ENCODE measurements around the gene CFAP77. TPM values are rescaled to one million over a fixed set of nuclear protein-coding genes. Genes with fewer than 3 reads are reported as not detected.

Gene CFAP77
- total RNA-seq, 1 donor from 2014 or later = 0.36 TPM

DNA sequence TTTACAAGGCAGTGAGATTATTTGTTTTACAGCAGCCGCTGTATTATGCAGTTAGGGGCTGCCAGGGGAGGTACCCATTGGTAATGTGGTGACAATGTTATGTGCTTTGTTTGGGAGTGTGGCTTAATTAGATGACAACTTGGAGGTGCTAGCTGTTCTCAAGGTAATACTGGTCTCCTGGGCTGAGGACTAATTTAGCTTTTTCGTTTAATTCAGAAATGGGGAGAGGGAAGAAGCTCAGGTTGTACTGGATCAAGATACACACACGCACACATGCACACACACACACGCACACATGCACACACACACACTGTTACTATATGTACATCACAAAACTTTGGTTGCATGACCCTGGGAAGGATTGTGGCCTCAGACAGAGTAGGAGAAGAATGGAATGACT, 37.9 kb downstream of the CFAP77 start:
- Histone ChIP-seq H3K79me2 (ENCODE audit: insufficient read depth, low read length) (no peaks in the 10 kb centered on the region), H2AFZ (ENCODE audit: low read depth, low read length) (no peak overlapping the region), H3K4me1 (ENCODE audit: insufficient read depth, low read length) (no peaks in the 10 kb centered on the region), H3K4me2 (ENCODE audit: low read length) (no peak overlapping the region), H3K9me3 (ENCODE audit: insufficient read depth, low read depth, low read length) (no peaks in the 10 kb centered on the region), H3K27me3 (ENCODE audit: insufficient read depth, low read length) (peaks cover 11% of the 10 kb centered on the region), H4K20me1 (ENCODE audit: insufficient read depth, low read length) (no peaks in the 10 kb centered on the region), H3K27ac (ENCODE audit: low read depth, low read length) (no peak overlapping the region), H3K36me3 (ENCODE audit: insufficient read depth, low read length) (no peaks in the 10 kb centered on the region), H3K4me3 (ENCODE audit: insufficient read depth, low read depth, low read length) (no peak overlapping the region), H3K9ac (ENCODE audit: low read length) (no peak overlapping the region)
- Mint-ChIP-seq H3K27ac (ENCODE audit: unreplicated experiment) (no peak overlapping the region), H3K4me1 (ENCODE audit: low read depth, unreplicated experiment) (no peaks in the 10 kb centered on the region), H3K4me3 (ENCODE audit: unreplicated experiment) (no peak overlapping the region), H3K36me3 (ENCODE audit: low read depth, unreplicated experiment) (no peaks in the 10 kb centered on the region), H3K27me3 (ENCODE audit: low read depth, unreplicated experiment) (peaks cover 44% of the 10 kb centered on the region), H3K9me3 (ENCODE audit: unreplicated experiment) (peaks cover 4% of the 10 kb centered on the region)
- DNase-seq (ENCODE audit: low read depth) (no peak), FAIRE-seq (no peak)
- TF ChIP-seq EZH2 (IDR thresholded peaks at IDR 0.05; ENCODE audit: insufficient read depth, low read length) = no peak
- TF ChIP-seq, protein P1, sequence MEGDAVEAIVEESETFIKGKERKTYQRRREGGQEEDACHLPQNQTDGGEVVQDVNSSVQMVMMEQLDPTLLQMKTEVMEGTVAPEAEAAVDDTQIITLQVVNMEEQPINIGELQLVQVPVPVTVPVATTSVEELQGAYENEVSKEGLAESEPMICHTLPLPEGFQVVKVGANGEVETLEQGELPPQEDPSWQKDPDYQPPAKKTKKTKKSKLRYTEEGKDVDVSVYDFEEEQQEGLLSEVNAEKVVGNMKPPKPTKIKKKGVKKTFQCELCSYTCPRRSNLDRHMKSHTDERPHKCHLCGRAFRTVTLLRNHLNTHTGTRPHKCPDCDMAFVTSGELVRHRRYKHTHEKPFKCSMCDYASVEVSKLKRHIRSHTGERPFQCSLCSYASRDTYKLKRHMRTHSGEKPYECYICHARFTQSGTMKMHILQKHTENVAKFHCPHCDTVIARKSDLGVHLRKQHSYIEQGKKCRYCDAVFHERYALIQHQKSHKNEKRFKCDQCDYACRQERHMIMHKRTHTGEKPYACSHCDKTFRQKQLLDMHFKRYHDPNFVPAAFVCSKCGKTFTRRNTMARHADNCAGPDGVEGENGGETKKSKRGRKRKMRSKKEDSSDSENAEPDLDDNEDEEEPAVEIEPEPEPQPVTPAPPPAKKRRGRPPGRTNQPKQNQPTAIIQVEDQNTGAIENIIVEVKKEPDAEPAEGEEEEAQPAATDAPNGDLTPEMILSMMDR (IDR thresholded peaks at IDR 0.05; ENCODE audit: insufficient read depth, low read depth, low read length) = no peak

DNA sequence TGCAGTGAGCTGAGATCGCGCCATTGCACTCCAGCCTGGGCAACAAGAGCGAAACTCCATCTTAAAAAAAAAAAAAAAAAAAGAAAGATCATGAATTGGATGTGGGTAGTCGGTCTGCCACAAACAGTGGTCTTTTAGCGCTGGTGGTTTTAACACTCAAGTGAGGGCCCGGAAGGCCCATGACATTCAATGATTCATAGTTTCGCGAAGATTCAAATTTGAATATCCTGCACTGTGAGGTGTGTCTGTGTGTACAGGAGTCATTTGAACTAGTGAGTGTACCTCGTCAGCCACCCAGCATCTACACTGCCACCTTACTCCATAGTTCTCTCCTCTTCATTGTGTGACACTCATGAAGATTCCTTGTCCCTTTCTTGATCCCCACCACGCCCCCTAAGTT, 41.3 kb downstream of the CFAP77 start:
- Histone ChIP-seq H3K79me2 (ENCODE audit: insufficient read depth, low read length) (no peaks in the 10 kb centered on the region), H3K4me2 (ENCODE audit: low read length) (no peak overlapping the region), H3K4me3 (ENCODE audit: insufficient read depth, low read depth, low read length) (no peak overlapping the region), H3K4me1 (ENCODE audit: insufficient read depth, low read length) (no peaks in the 10 kb centered on the region), H3K36me3 (ENCODE audit: insufficient read depth, low read length) (no peaks in the 10 kb centered on the region), H3K27ac (ENCODE audit: low read depth, low read length) (no peak overlapping the region), H4K20me1 (ENCODE audit: insufficient read depth, low read length) (no peaks in the 10 kb centered on the region), H3K9me3 (ENCODE audit: insufficient read depth, low read depth, low read length) (no peaks in the 10 kb centered on the region), H3K27me3 (ENCODE audit: insufficient read depth, low read length) (peaks cover 11% of the 10 kb centered on the region), H2AFZ (ENCODE audit: low read depth, low read length) (no peak overlapping the region), H3K9ac (ENCODE audit: low read length) (no peak overlapping the region)
- no peak for DNase-seq (ENCODE audit: low read depth)
- Mint-ChIP-seq H3K27me3 (ENCODE audit: low read depth, unreplicated experiment) (peaks cover 60% of the 10 kb centered on the region), H3K36me3 (ENCODE audit: low read depth, unreplicated experiment) (no peaks in the 10 kb centered on the region), H3K27ac (ENCODE audit: unreplicated experiment) (no peak overlapping the region), H3K4me3 (ENCODE audit: unreplicated experiment) (no peak overlapping the region), H3K4me1 (ENCODE audit: low read depth, unreplicated experiment) (no peaks in the 10 kb centered on the region), H3K9me3 (ENCODE audit: unreplicated experiment) (peaks cover 4% of the 10 kb centered on the region)
- TF ChIP-seq EZH2 (IDR thresholded peaks at IDR 0.05; ENCODE audit: insufficient read depth, low read length) = no peak
- TF ChIP-seq, protein P1 (IDR thresholded peaks at IDR 0.05; ENCODE audit: insufficient read depth, low read depth, low read length) = no peak
- FAIRE-seq = no peak

DNA sequence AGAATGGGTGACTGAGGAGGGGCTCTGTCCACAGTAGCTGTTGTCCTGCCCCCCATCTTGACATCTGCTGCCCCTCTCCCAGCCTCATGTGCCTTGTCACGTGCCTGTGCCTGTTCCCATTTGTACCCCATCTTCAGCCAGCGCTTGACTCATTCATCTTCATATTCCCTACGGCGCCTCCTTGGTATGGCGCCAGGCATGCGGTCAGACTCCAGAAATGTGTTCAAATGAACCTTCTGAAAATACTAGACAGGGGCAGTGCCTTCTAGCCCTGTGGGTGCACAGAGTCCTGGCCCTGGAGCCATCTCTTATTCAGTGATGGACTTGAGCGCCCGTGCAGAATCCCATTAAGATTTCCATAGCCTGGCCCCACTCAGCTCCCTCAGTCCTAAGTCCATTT, 46.2 kb downstream of the CFAP77 start:
- FAIRE-seq (no peak), DNase-seq (ENCODE audit: low read depth) (no peak)
- Mint-ChIP-seq H3K27me3 (ENCODE audit: low read depth, unreplicated experiment) (peaks cover 38% of the 10 kb centered on the region), H3K4me3 (ENCODE audit: unreplicated experiment) (no peak overlapping the region), H3K4me1 (ENCODE audit: low read depth, unreplicated experiment) (no peaks in the 10 kb centered on the region), H3K27ac (ENCODE audit: unreplicated experiment) (no peak overlapping the region), H3K9me3 (ENCODE audit: unreplicated experiment) (no peaks in the 10 kb centered on the region), H3K36me3 (ENCODE audit: low read depth, unreplicated experiment) (peaks cover 1% of the 10 kb centered on the region)
- Histone ChIP-seq H2AFZ (ENCODE audit: low read depth, low read length) (no peak overlapping the region), H3K27me3 (ENCODE audit: insufficient read depth, low read length) (peaks cover 11% of the 10 kb centered on the region), H3K36me3 (ENCODE audit: insufficient read depth, low read length) (no peaks in the 10 kb centered on the region), H4K20me1 (ENCODE audit: insufficient read depth, low read length) (no peaks in the 10 kb centered on the region), H3K4me3 (ENCODE audit: insufficient read depth, low read depth, low read length) (no peak overlapping the region), H3K27ac (ENCODE audit: low read depth, low read length) (no peak overlapping the region), H3K4me1 (ENCODE audit: insufficient read depth, low read length) (no peaks in the 10 kb centered on the region), H3K9me3 (ENCODE audit: insufficient read depth, low read depth, low read length) (no peaks in the 10 kb centered on the region), H3K4me2 (ENCODE audit: low read length) (no peak overlapping the region), H3K9ac (ENCODE audit: low read length) (no peak overlapping the region), H3K79me2 (ENCODE audit: insufficient read depth, low read length) (no peaks in the 10 kb centered on the region)
- no peak for TF ChIP-seq EZH2 (IDR thresholded peaks at IDR 0.05; ENCODE audit: insufficient read depth, low read length)
- TF ChIP-seq, protein P1 (IDR thresholded peaks at IDR 0.05; ENCODE audit: insufficient read depth, low read depth, low read length) = no peak
